Measurements from ENCODE around the gene ORC3. TPM values are rescaled to one million over a fixed set of nuclear protein-coding genes. Genes with fewer than 3 reads are reported as not detected.

Gene ORC3
- total RNA-seq, 2 donors from 2014 or later, result 35.2 to 38.3 TPM

- ATAC-seq (replicated peaks in 1 of 2) (no peak), DNase-seq (no peak)
- no peak overlapping the region for H3K4me3 Mint-ChIP-seq
- peaks cover 1 to 23% of the 10 kb centered on the region in 2 donors for H3K36me3 Mint-ChIP-seq (ENCODE audit: insufficient read depth in 2 of 2)
- H3K27ac Mint-ChIP-seq, result peak overlapping the region; percentile 54
- no peaks in the 10 kb centered on the region for H3K27me3 Mint-ChIP-seq (ENCODE audit: low read depth)
- peaks cover 38% of the 10 kb centered on the region for H3K4me1 Mint-ChIP-seq (ENCODE audit: low read depth)
- H3K9me3 Mint-ChIP-seq, result no peaks in the 10 kb centered on the region
Measured at GRCh38 chr6:87654875-87655454, 65.0 kb downstream of the ORC3 start.

DNA sequence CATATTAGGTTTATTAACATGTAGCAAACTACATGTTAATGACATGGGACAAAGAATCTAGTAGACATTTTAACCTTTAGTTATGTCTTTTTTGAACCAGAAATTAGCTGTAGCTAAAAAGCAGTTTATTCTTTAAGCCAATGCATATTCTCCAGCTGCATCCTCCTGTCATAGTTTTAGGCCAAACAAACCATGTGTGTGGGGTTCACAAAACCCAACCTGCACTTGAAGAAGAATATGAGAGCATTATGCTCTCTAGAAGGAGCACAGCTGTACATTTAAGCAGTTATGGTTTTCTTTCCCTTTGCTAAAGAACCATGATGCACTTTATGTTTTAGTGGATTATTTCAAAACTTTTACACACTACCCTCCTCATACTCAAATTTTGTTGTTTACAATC, 65.9 kb downstream of the ORC3 start:
- no peak overlapping the region for H3K4me3 Mint-ChIP-seq
- peaks cover 1 to 25% of the 10 kb centered on the region in 2 donors for H3K36me3 Mint-ChIP-seq (ENCODE audit: insufficient read depth in 2 of 2)
- H3K27ac Mint-ChIP-seq, result no peak overlapping the region
- H3K9me3 Mint-ChIP-seq, result no peaks in the 10 kb centered on the region
- peaks cover 38% of the 10 kb centered on the region for H3K4me1 Mint-ChIP-seq (ENCODE audit: low read depth)
- no peak for DNase-seq
- ATAC-seq (replicated peaks in 1 of 2), result no peak
- H3K27me3 Mint-ChIP-seq (ENCODE audit: low read depth), result no peaks in the 10 kb centered on the region

- Mint-ChIP-seq H3K4me3 (no peak overlapping the region), H3K36me3 (ENCODE audit: insufficient read depth in 2 of 2) (peaks cover 1 to 25% of the 10 kb centered on the region in 2 donors), H3K4me1 (ENCODE audit: low read depth) (peaks cover 38% of the 10 kb centered on the region), H3K27ac (peak overlapping the region; percentile 19), H3K9me3 (no peaks in the 10 kb centered on the region), H3K27me3 (ENCODE audit: low read depth) (no peaks in the 10 kb centered on the region)
- DNase-seq (no peak), ATAC-seq (replicated peaks in 1 of 2) (no peak)
Measured at GRCh38 chr6:87656857-87657256, 66.9 kb downstream of the ORC3 start.

DNA sequence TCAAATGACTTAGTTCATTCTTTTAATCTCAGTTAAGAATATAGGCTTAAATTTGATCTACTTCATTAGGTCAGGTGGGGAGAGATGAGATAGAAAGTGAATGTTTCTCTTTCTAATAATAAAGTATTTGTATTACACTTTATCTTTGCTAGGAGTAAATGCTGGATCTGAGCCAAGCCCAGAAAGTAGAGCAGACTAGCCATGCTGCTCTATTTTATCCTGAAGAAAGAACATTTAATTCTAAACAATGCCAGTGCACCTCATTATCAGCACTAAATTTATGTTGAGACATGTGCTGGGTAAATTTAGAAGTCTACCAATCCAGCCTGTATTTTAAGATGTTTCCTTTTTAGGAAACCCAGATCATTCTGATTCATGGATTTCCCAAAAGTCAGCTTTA, 68.6 kb downstream of the ORC3 start:
- Mint-ChIP-seq H3K4me1 (ENCODE audit: low read depth) (peaks cover 22% of the 10 kb centered on the region), H3K27me3 (ENCODE audit: low read depth) (no peaks in the 10 kb centered on the region), H3K27ac (no peak overlapping the region), H3K9me3 (no peaks in the 10 kb centered on the region), H3K36me3 (ENCODE audit: insufficient read depth in 2 of 2) (peaks cover 1 to 25% of the 10 kb centered on the region in 2 donors), H3K4me3 (no peak overlapping the region)
- DNase-seq (no peak), ATAC-seq (replicated peaks in 1 of 2) (no peak)

DNA sequence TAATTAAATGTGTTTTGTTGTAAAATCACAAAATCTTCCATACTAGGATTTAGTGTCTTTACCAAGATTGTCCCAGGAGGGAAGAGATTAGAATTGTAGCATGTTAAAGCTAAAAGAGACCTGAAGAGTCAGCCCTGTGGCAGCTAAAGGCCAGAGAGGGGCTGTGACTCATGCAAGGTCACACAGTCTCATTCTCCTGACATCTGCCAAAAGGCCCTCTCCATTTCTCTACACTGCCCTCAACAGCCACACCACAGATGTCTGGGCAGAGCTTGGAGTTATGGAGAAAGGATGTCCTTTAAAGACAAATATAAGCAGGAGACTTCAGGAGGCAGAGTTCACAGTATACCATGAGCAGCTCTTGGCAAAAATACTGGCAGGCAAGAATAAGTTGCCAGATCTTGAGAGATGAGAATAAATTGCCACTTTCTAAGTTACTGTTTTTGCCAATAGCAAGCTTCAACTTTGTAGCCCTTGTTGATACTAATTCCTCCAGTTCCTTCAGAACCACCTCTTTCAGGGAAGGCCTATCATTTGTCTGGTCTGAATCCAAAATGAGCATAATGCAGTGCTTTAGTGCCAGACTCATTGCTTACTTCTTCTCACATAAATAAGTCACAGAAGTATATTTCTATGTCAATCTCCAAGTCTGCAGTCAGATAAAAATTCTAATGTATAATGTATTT, 70.4 kb downstream of the ORC3 start:
- H3K9me3 Mint-ChIP-seq, result no peaks in the 10 kb centered on the region
- DNase-seq (no peak), ATAC-seq (replicated peaks in 1 of 2) (no peak)
- peaks cover 1 to 14% of the 10 kb centered on the region in 2 donors for H3K36me3 Mint-ChIP-seq (ENCODE audit: insufficient read depth in 2 of 2)
- peak overlapping the region; percentile 45 for H3K27ac Mint-ChIP-seq
- H3K4me3 Mint-ChIP-seq, result no peak overlapping the region
- H3K4me1 Mint-ChIP-seq (ENCODE audit: low read depth), result peaks cover 6% of the 10 kb centered on the region
- no peaks in the 10 kb centered on the region for H3K27me3 Mint-ChIP-seq (ENCODE audit: low read depth)

GRCh38 chr6:87661016-87661415, 71.1 kb downstream of the ORC3 start:
- Mint-ChIP-seq H3K27me3 (ENCODE audit: low read depth) (no peaks in the 10 kb centered on the region), H3K36me3 (ENCODE audit: insufficient read depth in 2 of 2) (peaks cover 1 to 15% of the 10 kb centered on the region in 2 donors), H3K4me3 (no peak overlapping the region), H3K27ac (peak overlapping the region; percentile 45), H3K9me3 (no peaks in the 10 kb centered on the region), H3K4me1 (ENCODE audit: low read depth) (peaks cover 6% of the 10 kb centered on the region)
- DNase-seq, result no peak
- ATAC-seq (replicated peaks in 1 of 2), result no peak

DNA sequence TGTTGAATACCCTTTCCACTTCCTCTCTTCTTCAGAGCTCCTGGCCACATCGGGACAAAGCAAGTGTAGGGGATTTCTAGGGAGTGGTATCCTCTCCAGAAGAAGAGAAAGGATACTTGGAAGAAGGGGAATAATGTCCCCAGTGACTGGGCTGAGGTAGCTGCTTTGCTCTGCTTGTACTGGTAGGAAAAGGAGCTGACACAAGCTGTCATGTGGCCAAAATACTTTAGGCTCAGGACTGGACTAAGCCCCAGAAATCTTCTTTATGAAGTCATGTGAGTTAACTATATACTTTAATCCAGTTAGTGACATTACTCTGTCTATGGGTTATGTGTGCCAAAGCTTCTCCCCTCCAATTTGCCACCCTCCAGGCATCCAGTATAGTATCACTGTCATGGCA, 71.6 kb downstream of the ORC3 start:
- ATAC-seq (replicated peaks in 1 of 2), result no peak
- peak overlapping the region; percentile 16 for H3K27ac Mint-ChIP-seq

DNA sequence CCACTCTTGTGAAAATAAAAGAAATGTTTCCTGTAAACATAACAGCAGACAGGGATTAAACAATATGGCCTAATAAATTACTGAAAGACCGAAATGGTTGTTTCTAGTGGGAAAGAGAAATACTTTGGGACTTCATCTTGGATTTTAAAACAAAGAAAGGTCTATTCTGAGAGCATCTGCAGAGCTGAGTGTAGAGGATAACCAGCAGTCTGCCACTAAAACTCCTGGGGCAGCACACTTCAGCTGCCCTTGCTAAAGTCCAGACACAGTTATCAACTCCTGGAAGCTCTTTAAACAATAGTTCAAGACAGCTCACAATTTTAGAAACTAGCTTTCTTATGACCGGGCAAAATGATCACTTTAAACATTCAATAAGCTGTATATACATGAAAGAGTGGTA, 73.5 kb downstream of the ORC3 start:
- Mint-ChIP-seq H3K36me3 (ENCODE audit: insufficient read depth in 2 of 2) (peaks cover 1 to 12% of the 10 kb centered on the region in 2 donors), H3K27ac (peak overlapping the region; percentile 82), H3K27me3 (ENCODE audit: low read depth) (no peaks in the 10 kb centered on the region), H3K4me1 (ENCODE audit: low read depth) (no peaks in the 10 kb centered on the region), H3K9me3 (no peaks in the 10 kb centered on the region), H3K4me3 (no peak overlapping the region)
- ATAC-seq (replicated peaks in 1 of 2), result no peak
- no peak for DNase-seq

More for the DNA sequence above, 71.6 kb downstream of the ORC3 start:
- Mint-ChIP-seq H3K9me3 (no peaks in the 10 kb centered on the region), H3K4me1 (ENCODE audit: low read depth) (peaks cover 6% of the 10 kb centered on the region), H3K4me3 (no peak overlapping the region), H3K27me3 (ENCODE audit: low read depth) (no peaks in the 10 kb centered on the region), H3K36me3 (ENCODE audit: insufficient read depth in 2 of 2) (peaks cover 1 to 17% of the 10 kb centered on the region in 2 donors)
- no peak for DNase-seq

DNA sequence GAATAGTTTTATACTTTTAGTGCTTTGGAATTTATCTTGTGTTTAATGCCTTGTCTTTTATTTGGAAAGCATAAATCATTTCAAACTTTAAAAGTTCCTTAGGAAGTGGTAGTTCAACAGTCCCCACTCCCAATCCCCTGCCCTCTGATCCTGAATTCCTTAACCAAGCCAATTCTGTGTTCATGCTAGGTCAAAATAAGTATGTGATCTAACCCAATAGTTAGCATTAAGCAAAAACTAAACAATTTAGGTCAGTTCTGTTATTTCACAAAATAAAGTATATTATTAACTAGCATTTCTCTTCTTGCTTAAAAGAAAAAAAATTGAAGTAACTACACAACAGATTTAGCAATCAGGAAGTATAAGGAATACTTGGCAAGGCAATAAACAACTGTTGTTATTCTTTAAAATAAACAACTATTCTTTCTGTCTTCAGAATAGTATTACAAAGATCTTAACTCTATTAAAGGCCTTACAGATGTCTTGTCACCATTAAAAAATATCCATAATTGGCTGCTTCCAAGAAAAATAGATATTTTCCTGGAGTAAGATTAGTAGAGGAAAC, 75.1 kb downstream of the ORC3 start:
- DNase-seq (no peak), ATAC-seq (replicated peaks in 1 of 2) (no peak)
- no peaks in the 10 kb centered on the region for H3K4me1 Mint-ChIP-seq (ENCODE audit: low read depth)
- H3K9me3 Mint-ChIP-seq, result no peaks in the 10 kb centered on the region
- H3K27me3 Mint-ChIP-seq (ENCODE audit: low read depth), result no peaks in the 10 kb centered on the region
- H3K27ac Mint-ChIP-seq, result no peak overlapping the region
- no peak overlapping the region for H3K4me3 Mint-ChIP-seq
- peaks cover 0 to 9% of the 10 kb centered on the region in 2 donors for H3K36me3 Mint-ChIP-seq (ENCODE audit: insufficient read depth in 2 of 2)

GRCh38 chr6:87667032-87667431, 77.1 kb downstream of the ORC3 start:
- Mint-ChIP-seq H3K27ac (no peak overlapping the region), H3K36me3 (ENCODE audit: insufficient read depth in 2 of 2) (peaks cover 4 to 13% of the 10 kb centered on the region in 2 donors), H3K9me3 (no peaks in the 10 kb centered on the region), H3K4me1 (ENCODE audit: low read depth) (peaks cover 6% of the 10 kb centered on the region), H3K4me3 (no peak overlapping the region), H3K27me3 (ENCODE audit: low read depth) (no peaks in the 10 kb centered on the region)
- ATAC-seq (replicated peaks in 1 of 2), result no peak
- no peak for DNase-seq

DNA sequence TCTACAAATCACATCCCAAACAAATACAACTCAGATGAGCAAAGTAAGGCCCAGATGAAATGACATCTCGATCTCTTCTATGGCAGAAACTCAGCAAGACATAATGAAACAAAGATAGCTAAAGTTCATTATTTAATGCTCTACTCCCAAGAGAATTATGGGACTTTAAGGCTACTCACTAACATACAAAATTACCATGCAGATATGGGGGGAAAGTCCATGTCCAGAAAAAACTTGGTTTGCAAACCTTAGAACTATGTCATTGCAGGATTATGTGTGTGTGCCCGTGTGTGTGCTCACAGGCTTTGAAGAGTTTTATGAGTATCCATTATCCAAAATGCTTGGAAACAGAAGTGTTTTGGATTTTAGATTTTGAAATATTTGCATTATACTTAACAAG, 78.1 kb downstream of the ORC3 start:
- Mint-ChIP-seq H3K36me3 (ENCODE audit: insufficient read depth in 2 of 2) (peaks cover 4 to 14% of the 10 kb centered on the region in 2 donors), H3K4me3 (no peak overlapping the region), H3K9me3 (no peaks in the 10 kb centered on the region), H3K27me3 (ENCODE audit: low read depth) (no peaks in the 10 kb centered on the region), H3K4me1 (ENCODE audit: low read depth) (peaks cover 6% of the 10 kb centered on the region), H3K27ac (no peak overlapping the region)
- DNase-seq (no peak), ATAC-seq (replicated peaks in 1 of 2) (no peak)

- peaks cover 6% of the 10 kb centered on the region for H3K4me1 Mint-ChIP-seq (ENCODE audit: low read depth)
- no peaks in the 10 kb centered on the region for H3K27me3 Mint-ChIP-seq (ENCODE audit: low read depth)
- H3K27ac Mint-ChIP-seq, result no peak overlapping the region
- ATAC-seq (replicated peaks in 1 of 2), result no peak
- peaks cover 4 to 14% of the 10 kb centered on the region in 2 donors for H3K36me3 Mint-ChIP-seq (ENCODE audit: insufficient read depth in 2 of 2)
- no peaks in the 10 kb centered on the region for H3K9me3 Mint-ChIP-seq
- DNase-seq, result no peak
- H3K4me3 Mint-ChIP-seq, result no peak overlapping the region
Measured at GRCh38 chr6:87669051-87669450, 79.1 kb downstream of the ORC3 start.

GRCh38 chr6:87670707-87671106, 80.8 kb downstream of the ORC3 start:
- Mint-ChIP-seq H3K27me3 (ENCODE audit: low read depth) (no peaks in the 10 kb centered on the region), H3K9me3 (no peaks in the 10 kb centered on the region), H3K4me1 (ENCODE audit: low read depth) (peaks cover 6% of the 10 kb centered on the region), H3K36me3 (ENCODE audit: insufficient read depth in 2 of 2) (peaks cover 6 to 20% of the 10 kb centered on the region in 2 donors), H3K27ac (peak overlapping the region; percentile 51), H3K4me3 (no peak overlapping the region)
- ATAC-seq (replicated peaks in 1 of 2) (no peak), DNase-seq (no peak)

Data from activated T-cell treated with anti-CD3 and anti-CD28 coated beads, Interleukin-2, amount 50 U/mL, for 72 hours (primary cell).